Memory B cell (primary cell): Measurements from ENCODE around the gene ABAT.
A peak's percentile ranks its signal among the peaks of the same experiment; 100 is the strongest.
"Not testable (repeated sequence)": the region's sequence is repeated elsewhere in the genome, so short reads cannot be mapped to it uniquely, and the experiment has no call there.

Source experiments
- ATAC-seq: fragments of 150-1000 bp; cut with Tn5 transposase; 2 replicates; pipeline ENCODE4 v1.10.0; 2021; ENCODE audit warnings: low read depth, mild to moderate bottlenecking, moderate library complexity
- DNase-seq, 2 donors: peaks; one replicate each; pipeline ENCODE4 v3.0.0; 2022; ENCODE audit warnings: low spot score in 2 of 2
- H3K27ac Mint-ChIP-seq: one replicate; pipeline ENCODE4 v1.8.0; 2022; ENCODE audit warnings: mild to moderate bottlenecking, moderate library complexity, mixed read lengths
- H3K27me3 Mint-ChIP-seq: one replicate; pipeline ENCODE4 v1.8.0; 2022; ENCODE audit warnings: mixed read lengths
- H3K36me3 Mint-ChIP-seq: one replicate; pipeline ENCODE4 v1.8.0; 2022; ENCODE audit warnings: mild to moderate bottlenecking, mixed read lengths
- H3K4me1 Mint-ChIP-seq: one replicate; pipeline ENCODE4 v1.8.0; 2022; ENCODE audit warnings: mixed read lengths
- H3K4me3 Mint-ChIP-seq: one replicate; pipeline ENCODE4 v1.8.0; 2022; ENCODE audit warnings: mild to moderate bottlenecking, moderate library complexity, mixed read lengths
- H3K9me3 Mint-ChIP-seq: one replicate; pipeline ENCODE4 v1.8.0; 2022; ENCODE audit warnings: mixed read lengths

The ABAT gene

GRCh38 chr16:8644211-8645140 lies 29.9 kb upstream of the ABAT start:
- Mint-ChIP-seq H3K4me3 (no peak overlapping the region), H3K4me1 (peaks cover 6% of the 10 kb centered on the region), H3K27me3 (no peaks in the 10 kb centered on the region), H3K27ac (no peak overlapping the region), H3K9me3 (no peaks in the 10 kb centered on the region), H3K36me3 (peaks cover 54% of the 10 kb centered on the region)
- no peak for DNase-seq
- ATAC-seq = peak; percentile 35

GRCh38 chr16:8645141-8645521 lies 29.3 kb upstream of the ABAT start:
- H3K27ac Mint-ChIP-seq = no peak overlapping the region
- no peaks in the 10 kb centered on the region for H3K9me3 Mint-ChIP-seq
- no peak for DNase-seq
- H3K4me1 Mint-ChIP-seq = peaks cover 6% of the 10 kb centered on the region
- H3K27me3 Mint-ChIP-seq = no peaks in the 10 kb centered on the region
- ATAC-seq = no peak
- H3K4me3 Mint-ChIP-seq = no peak overlapping the region
- H3K36me3 Mint-ChIP-seq = peaks cover 48% of the 10 kb centered on the region

- DNase-seq (no peak), ATAC-seq (no peak)
- Mint-ChIP-seq H3K4me3 (no peak overlapping the region), H3K27me3 (no peaks in the 10 kb centered on the region), H3K4me1 (peaks cover 5% of the 10 kb centered on the region), H3K36me3 (peaks cover 46% of the 10 kb centered on the region), H3K9me3 (no peaks in the 10 kb centered on the region), H3K27ac (no peak overlapping the region)
Measured at GRCh38 chr16:8645831-8646230, 28.6 kb upstream of the ABAT start.

- H3K4me1 Mint-ChIP-seq = peaks cover 5% of the 10 kb centered on the region
- no peak overlapping the region for H3K27ac Mint-ChIP-seq
- no peak overlapping the region for H3K4me3 Mint-ChIP-seq
- no peak for ATAC-seq
- no peak for DNase-seq
- no peaks in the 10 kb centered on the region for H3K9me3 Mint-ChIP-seq
- H3K27me3 Mint-ChIP-seq = no peaks in the 10 kb centered on the region
- peaks cover 41% of the 10 kb centered on the region for H3K36me3 Mint-ChIP-seq
Measured at GRCh38 chr16:8646326-8647053, 27.9 kb upstream of the ABAT start.

DNA sequence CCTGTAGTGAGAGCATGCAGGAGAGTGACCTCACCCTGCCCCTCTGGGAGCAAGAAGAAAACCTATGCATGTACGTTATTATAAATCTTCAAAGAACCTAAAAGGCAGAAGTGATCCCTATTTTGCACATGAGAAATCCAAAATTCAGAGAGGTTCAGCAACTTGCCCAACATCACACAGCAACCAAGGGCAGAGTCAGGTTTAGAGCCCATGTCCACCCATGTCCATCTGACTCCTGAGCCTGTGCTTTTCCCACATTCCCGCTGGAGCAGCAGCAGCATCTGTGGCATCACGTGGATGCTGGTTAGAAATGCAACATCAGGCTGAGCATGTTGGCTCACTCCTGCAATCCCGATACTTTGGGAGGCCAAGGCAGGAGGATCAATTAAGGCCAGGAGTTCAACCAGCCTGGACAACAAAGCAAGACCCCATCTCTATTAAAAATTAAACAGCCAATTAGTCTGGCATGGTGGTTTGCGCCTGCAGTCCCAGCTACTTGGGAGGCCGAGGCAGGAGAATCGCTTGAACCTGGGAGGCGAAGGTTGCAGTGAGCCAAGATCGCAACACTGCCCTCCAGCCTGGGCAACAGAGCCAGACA lies 26.6 kb upstream of the ABAT start:
- peaks cover 5% of the 10 kb centered on the region for H3K4me1 Mint-ChIP-seq
- H3K27me3 Mint-ChIP-seq = no peaks in the 10 kb centered on the region
- no peak for DNase-seq
- ATAC-seq = no peak
- no peaks in the 10 kb centered on the region for H3K9me3 Mint-ChIP-seq
- no peak overlapping the region for H3K4me3 Mint-ChIP-seq
- peaks cover 28% of the 10 kb centered on the region for H3K36me3 Mint-ChIP-seq
- no peak overlapping the region for H3K27ac Mint-ChIP-seq

DNA sequence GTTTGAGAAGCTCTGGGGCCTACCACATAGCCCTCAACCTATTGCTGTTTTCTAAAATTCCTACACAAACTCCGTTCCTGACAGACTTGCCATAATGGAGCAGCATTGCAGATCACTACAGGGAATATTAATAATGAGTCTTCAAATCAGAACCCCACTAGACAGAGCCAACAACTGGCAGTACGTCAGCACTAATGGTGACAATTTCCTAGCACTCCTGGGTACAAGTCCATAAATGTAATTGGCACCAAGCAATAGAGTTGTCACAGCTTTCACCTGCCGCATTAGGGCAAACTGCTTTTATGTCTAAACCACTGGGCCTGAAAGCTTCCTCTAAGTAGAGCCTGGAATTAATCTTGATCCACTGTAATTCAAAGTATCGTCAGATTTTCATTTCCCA lies 25.5 kb upstream of the ABAT start:
- DNase-seq (no peak), ATAC-seq (no peak)
- no peaks in the 10 kb centered on the region for H3K27me3 Mint-ChIP-seq
- H3K9me3 Mint-ChIP-seq = no peaks in the 10 kb centered on the region
- no peak overlapping the region for H3K27ac Mint-ChIP-seq
- no peak overlapping the region for H3K4me3 Mint-ChIP-seq
- H3K4me1 Mint-ChIP-seq = peaks cover 5% of the 10 kb centered on the region
- H3K36me3 Mint-ChIP-seq = peaks cover 22% of the 10 kb centered on the region

DNA sequence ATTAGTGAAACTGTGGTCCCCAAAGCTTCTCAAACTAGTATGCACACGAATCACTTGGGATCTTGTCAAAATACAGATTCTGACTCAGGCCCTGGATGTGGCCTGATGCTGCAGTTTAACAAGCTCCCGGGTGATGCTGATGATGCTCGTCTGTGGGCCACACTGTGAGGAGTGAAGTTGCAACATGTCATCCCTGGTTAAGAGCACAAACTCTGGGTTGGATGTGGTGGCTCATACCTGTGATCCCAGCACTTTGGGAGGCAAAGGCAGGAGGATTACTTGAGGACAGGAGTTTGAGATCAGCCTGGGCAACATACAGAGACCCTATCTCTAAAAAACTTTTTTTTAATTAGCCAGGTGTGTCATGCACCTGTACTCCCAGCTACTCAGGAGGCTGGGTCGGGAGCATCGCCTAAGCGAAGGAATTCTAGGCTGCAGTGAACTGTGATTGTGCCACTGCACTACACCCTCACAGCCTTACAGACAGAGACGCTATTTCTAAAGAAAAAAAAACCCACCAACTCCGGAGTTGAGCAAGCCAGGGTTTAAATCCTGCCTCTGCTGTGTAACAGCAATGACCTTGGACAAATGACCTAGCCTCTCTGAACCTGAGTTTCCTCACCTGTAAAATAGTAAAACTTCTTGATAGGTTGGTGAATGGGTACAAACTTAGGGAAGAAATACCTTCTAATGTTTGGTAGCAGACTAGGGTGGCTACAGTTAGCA lies 24.4 kb upstream of the ABAT start:
- ATAC-seq = no peak
- H3K36me3 Mint-ChIP-seq = peaks cover 14% of the 10 kb centered on the region

DNA sequence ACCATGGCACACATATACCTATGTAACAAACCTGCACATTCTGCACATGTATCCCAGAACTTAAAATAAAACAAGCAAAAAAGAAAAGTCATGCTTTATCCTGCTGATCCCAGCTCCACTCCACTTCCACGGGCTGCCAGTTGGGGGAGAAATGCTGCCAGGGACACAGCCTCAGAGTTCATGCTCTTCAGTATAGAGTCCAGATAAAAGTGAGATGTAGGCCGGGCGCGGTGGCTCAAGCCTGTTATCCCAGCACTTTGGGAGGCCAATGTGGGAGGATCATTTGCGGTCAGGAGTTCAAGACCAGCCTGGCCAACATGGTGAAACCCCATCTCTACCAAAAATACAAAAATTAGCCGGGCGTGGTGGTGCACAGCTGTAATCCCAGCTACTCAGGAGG lies 22.5 kb upstream of the ABAT start:
- not testable (repeated sequence) for DNase-seq, ATAC-seq

More for the DNA sequence above, 24.4 kb upstream of the ABAT start:
- peaks cover 2% of the 10 kb centered on the region for H3K4me1 Mint-ChIP-seq
- no peaks in the 10 kb centered on the region for H3K9me3 Mint-ChIP-seq
- no peak overlapping the region for H3K4me3 Mint-ChIP-seq
- H3K27ac Mint-ChIP-seq = no peak overlapping the region
- no peak for DNase-seq
- H3K27me3 Mint-ChIP-seq = no peaks in the 10 kb centered on the region

GRCh38 chr16:8655184-8655717 lies 19.2 kb upstream of the ABAT start:
- no peak overlapping the region for H3K27ac Mint-ChIP-seq
- DNase-seq (no peak), ATAC-seq (peak; percentile 42)

More for the DNA sequence above, 22.5 kb upstream of the ABAT start:
- not testable (repeated sequence) for H3K27me3 Mint-ChIP-seq, H3K4me1 Mint-ChIP-seq, H3K36me3 Mint-ChIP-seq, H3K27ac Mint-ChIP-seq, H3K4me3 Mint-ChIP-seq, H3K9me3 Mint-ChIP-seq

DNA sequence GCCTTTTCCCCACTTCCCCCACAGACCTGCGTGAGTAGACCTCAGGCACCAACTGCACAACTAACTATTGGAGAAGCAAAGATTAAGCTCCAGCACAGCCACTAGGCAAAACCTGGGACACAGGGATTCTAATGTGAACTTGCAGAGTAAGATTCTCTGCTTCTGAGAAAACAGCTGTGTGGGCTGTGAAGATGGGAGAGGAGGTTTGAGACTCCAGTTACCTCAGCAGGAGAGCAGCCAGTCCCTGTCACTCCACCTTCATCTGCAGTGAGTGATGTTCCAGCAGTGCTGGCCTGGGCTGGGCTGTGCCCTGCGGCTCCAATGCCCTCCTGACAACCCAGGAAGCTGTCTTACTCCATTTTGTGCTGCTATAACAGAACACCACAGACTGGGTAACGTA lies 18.0 kb upstream of the ABAT start:
- Mint-ChIP-seq H3K4me3 (no peak overlapping the region), H3K4me1 (peaks cover 5% of the 10 kb centered on the region), H3K27me3 (no peaks in the 10 kb centered on the region), H3K36me3 (peaks cover 3% of the 10 kb centered on the region), H3K27ac (no peak overlapping the region), H3K9me3 (no peaks in the 10 kb centered on the region)
- ATAC-seq (no peak), DNase-seq (no peak)

More at GRCh38 chr16:8655184-8655717, 19.2 kb upstream of the ABAT start:
- Mint-ChIP-seq H3K4me1 (peaks cover 3% of the 10 kb centered on the region), H3K9me3 (no peaks in the 10 kb centered on the region), H3K27me3 (no peaks in the 10 kb centered on the region), H3K4me3 (no peak overlapping the region), H3K36me3 (no peaks in the 10 kb centered on the region)

DNA sequence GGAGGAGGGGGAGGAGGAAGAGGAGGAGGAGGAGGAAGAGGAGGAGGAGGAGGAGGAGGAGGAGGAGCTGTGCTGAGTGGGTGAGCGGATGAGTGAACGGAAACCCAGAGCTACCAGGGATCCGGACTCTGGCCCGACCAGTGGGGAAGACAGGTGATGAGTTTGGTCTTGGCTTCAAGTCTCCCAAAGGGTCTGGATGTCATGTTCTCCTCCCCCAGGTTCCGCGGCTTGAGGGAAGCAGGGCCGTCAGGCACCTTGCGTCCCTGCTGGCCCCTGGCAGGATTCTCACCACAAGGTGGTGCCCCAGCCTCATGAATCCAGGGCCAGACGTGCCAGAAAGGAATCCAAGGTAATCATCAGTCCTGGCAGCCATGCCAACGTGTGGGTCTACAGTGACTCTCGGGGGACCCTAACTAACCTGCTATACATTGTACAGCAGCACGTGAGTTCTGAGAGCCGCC lies 13.5 kb upstream of the ABAT start:
- peak; percentile 86 for ATAC-seq
- peak; percentile 65 to 69 for DNase-seq
- H3K27ac Mint-ChIP-seq = no peak overlapping the region
- H3K36me3 Mint-ChIP-seq = peaks cover 3% of the 10 kb centered on the region
- H3K9me3 Mint-ChIP-seq = no peaks in the 10 kb centered on the region
- H3K27me3 Mint-ChIP-seq = no peaks in the 10 kb centered on the region
- H3K4me1 Mint-ChIP-seq = peaks cover 3% of the 10 kb centered on the region
- H3K4me3 Mint-ChIP-seq = no peak overlapping the region

DNA sequence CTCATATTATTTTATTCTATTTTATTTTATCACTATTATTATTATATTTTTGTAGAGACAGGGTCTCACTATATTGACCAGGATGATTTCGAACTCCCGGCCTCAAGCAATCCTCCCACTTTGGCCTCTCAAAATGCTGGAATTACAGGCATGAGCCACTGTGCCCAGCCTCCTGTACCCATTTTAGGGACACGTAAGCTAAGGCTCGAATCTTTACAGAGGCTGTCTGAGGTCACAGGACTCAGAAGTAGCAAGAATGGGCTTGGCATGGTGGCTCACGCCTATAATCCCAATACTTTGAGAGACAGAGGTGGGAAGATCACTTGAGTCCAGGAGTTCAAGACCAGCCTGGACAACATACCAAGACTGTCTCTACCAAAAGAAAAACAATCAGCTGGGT lies 12.7 kb upstream of the ABAT start:
- peaks cover 3% of the 10 kb centered on the region for H3K4me1 Mint-ChIP-seq
- H3K9me3 Mint-ChIP-seq = no peaks in the 10 kb centered on the region
- DNase-seq (no peak), ATAC-seq (no peak)
- peaks cover 6% of the 10 kb centered on the region for H3K36me3 Mint-ChIP-seq
- H3K4me3 Mint-ChIP-seq = no peak overlapping the region
- no peaks in the 10 kb centered on the region for H3K27me3 Mint-ChIP-seq
- H3K27ac Mint-ChIP-seq = no peak overlapping the region

DNA sequence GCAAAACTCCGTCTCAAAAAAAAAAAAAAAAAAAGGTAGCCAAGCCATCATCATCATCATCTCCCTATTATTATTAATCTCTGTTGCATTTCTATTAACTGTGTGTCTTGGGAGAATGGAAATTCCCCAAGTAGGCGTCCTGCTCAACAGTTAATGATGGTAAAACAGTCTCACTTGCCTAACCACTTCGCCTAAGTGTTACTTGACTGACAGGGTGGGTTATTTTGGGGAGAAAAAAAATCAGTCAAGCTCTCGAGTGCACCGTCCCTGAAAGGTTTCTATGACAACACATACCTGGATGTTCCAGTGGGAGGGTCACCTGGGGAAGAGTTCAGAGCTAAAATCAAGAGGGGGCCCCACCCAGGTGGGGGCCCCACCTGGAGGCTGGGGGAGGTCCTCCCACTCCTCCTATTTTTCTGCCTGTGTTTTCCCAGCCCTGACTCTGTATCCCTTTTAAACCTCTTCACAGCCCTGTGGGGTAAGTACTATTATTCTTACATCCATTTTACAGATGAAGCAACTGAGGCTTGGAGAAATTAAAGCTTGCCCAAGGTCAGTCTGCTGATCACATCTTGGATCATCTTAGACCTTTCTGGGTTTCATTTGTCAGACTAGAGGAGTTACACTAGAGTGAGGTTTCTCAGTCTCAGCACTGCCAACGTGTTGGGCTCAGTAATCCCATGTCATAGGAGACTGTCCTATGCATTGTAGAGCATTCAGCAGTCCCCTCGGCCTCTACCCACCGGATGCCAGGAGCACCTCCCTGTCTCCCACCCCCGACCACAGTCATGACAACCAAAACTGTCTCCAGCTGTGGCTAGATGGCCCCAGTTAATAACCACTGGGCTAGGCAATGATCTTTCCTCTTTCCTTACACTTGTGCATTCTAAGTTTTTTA lies 11.0 kb upstream of the ABAT start:
- H3K4me1 Mint-ChIP-seq = peaks cover 3% of the 10 kb centered on the region
- H3K36me3 Mint-ChIP-seq = peaks cover 13% of the 10 kb centered on the region
- H3K27ac Mint-ChIP-seq = no peak overlapping the region
- H3K4me3 Mint-ChIP-seq = no peak overlapping the region
- H3K27me3 Mint-ChIP-seq = no peaks in the 10 kb centered on the region
- H3K9me3 Mint-ChIP-seq = no peaks in the 10 kb centered on the region
- no peak for ATAC-seq
- no peak for DNase-seq
